Breast epithelium (tissue), 3 donors: ENCODE measurements around the gene NRXN2.

Experiments used
- POLR2A ChIP-seq: fragments of 450-650 bp; IDR thresholded peaks from one replicate; pipeline ENCODE4 v1.6.1; 2016; ENCODE audit warnings: antibody characterized with exemption, mild to moderate bottlenecking, moderate library complexity
- POLR2AphosphoS5 ChIP-seq, 3 donors: sonication (generic); formaldehyde crosslinking; IDR thresholded peaks; one replicate each; pipeline ENCODE4 v1.6.1; 2017; ENCODE audit warnings: antibody characterized with exemption in 3 of 3
- TF ChIP-seq, protein P1 (sequence below), 3 donors: fragments of 450-650 bp; IDR thresholded peaks; one replicate each; pipeline ENCODE4 v1.5.1; 2016 to 2017; ENCODE audit warnings: antibody characterized with exemption in 3 of 3, mild to moderate bottlenecking in 3 of 3, moderate library complexity in 3 of 3

DNA sequence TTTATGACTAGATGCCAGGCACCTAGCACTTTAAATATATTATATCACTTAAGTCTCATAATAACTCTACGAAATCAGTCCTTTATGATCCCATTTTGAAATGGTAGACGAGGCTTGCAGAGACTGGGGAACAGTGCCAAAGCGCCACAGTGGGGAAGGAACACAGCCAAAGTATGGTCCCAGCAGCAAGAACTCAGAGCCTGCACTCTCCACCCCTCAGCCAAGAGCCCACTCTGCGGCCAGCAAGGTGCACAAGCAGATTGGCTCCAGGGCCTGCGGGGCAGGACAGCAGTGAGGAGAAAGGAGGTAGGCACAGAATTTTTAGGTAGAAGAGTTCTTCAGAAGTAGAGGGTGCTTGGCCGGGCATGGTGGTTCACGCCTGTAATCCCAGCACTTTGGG lies 61.4 kb downstream of the NRXN2 start:
- TF ChIP-seq, protein P1, sequence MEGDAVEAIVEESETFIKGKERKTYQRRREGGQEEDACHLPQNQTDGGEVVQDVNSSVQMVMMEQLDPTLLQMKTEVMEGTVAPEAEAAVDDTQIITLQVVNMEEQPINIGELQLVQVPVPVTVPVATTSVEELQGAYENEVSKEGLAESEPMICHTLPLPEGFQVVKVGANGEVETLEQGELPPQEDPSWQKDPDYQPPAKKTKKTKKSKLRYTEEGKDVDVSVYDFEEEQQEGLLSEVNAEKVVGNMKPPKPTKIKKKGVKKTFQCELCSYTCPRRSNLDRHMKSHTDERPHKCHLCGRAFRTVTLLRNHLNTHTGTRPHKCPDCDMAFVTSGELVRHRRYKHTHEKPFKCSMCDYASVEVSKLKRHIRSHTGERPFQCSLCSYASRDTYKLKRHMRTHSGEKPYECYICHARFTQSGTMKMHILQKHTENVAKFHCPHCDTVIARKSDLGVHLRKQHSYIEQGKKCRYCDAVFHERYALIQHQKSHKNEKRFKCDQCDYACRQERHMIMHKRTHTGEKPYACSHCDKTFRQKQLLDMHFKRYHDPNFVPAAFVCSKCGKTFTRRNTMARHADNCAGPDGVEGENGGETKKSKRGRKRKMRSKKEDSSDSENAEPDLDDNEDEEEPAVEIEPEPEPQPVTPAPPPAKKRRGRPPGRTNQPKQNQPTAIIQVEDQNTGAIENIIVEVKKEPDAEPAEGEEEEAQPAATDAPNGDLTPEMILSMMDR (IDR thresholded peaks at IDR 0.05), result no peak
- no peak for TF ChIP-seq POLR2AphosphoS5 (IDR thresholded peaks at IDR 0.05)
- TF ChIP-seq POLR2A, result no peak
